Measurements from ENCODE around the gene MRC2.

Gene MRC2

DNA sequence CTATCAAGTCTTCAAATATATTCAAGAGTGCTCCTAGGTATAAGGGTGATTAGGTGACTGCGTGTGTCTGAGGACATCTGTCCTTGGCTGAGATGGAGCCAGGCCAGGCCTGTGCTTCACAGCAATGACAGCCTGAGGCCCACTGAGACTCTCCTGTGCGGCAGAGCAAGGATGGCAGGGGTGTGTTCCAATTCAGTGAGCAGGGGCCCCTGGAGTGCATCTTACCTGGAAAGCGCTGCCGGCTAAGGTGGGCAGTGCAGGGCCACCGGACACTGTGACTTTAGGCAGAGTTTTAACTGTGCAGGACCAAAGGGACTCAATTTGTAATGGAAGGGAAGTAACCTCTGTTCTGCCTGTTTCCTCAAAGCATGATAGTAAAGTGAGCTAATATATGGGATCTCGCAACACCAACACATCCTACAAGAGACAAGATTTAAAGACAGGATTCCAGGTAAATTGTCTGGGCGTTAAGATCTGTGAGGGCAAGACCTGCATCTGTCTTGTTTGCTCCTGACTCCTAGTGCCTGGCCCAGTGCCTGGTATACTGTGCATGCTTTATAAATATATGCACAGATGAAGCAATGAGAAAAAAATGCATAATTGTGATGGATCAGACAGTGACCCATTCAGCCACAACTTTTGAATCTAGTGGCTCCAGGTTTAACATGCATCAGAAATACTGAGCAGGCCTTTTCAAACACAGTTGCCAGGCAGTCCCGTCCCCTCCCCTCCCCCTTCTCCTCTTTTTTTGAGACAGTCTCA is 86.7 kb downstream of the MRC2 start:
- no peak overlapping the region for H3K4me3 ChIP-seq (ENCODE audit: low read depth, low read length)
- H3K27me3 ChIP-seq, result no peaks in the 10 kb centered on the region
- DNase-seq, result no peak
- H3K9me3 ChIP-seq, result no peaks in the 10 kb centered on the region
- H3K4me1 ChIP-seq, result peaks cover 9% of the 10 kb centered on the region
- no peaks in the 10 kb centered on the region for H3K36me3 ChIP-seq
- TF ChIP-seq, protein P1, sequence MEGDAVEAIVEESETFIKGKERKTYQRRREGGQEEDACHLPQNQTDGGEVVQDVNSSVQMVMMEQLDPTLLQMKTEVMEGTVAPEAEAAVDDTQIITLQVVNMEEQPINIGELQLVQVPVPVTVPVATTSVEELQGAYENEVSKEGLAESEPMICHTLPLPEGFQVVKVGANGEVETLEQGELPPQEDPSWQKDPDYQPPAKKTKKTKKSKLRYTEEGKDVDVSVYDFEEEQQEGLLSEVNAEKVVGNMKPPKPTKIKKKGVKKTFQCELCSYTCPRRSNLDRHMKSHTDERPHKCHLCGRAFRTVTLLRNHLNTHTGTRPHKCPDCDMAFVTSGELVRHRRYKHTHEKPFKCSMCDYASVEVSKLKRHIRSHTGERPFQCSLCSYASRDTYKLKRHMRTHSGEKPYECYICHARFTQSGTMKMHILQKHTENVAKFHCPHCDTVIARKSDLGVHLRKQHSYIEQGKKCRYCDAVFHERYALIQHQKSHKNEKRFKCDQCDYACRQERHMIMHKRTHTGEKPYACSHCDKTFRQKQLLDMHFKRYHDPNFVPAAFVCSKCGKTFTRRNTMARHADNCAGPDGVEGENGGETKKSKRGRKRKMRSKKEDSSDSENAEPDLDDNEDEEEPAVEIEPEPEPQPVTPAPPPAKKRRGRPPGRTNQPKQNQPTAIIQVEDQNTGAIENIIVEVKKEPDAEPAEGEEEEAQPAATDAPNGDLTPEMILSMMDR (IDR thresholded peaks at IDR 0.05; ENCODE audit: low read depth, low read length), result no peak

GRCh38 chr17:62715882-62716390 is 88.5 kb downstream of the MRC2 start:
- H3K4me3 ChIP-seq (ENCODE audit: low read depth, low read length), result no peak overlapping the region
- H3K9me3 ChIP-seq, result no peaks in the 10 kb centered on the region
- H3K4me1 ChIP-seq, result peaks cover 9% of the 10 kb centered on the region
- TF ChIP-seq, protein P1 (IDR thresholded peaks at IDR 0.05; ENCODE audit: low read depth, low read length), result no peak
- no peaks in the 10 kb centered on the region for H3K27me3 ChIP-seq
- H3K36me3 ChIP-seq, result no peaks in the 10 kb centered on the region
- DNase-seq, result no peak

GRCh38 chr17:62716834-62717588 is 89.5 kb downstream of the MRC2 start:
- H3K27me3 ChIP-seq, result no peaks in the 10 kb centered on the region
- H3K9me3 ChIP-seq, result no peaks in the 10 kb centered on the region
- H3K4me1 ChIP-seq, result peaks cover 9% of the 10 kb centered on the region
- H3K4me3 ChIP-seq (ENCODE audit: low read depth, low read length), result no peak overlapping the region
- no peaks in the 10 kb centered on the region for H3K36me3 ChIP-seq
- TF ChIP-seq, protein P1 (IDR thresholded peaks at IDR 0.05; ENCODE audit: low read depth, low read length), result no peak
- no peak for DNase-seq

- Histone ChIP-seq H3K4me1 (peaks cover 9% of the 10 kb centered on the region), H3K36me3 (no peaks in the 10 kb centered on the region), H3K4me3 (ENCODE audit: low read depth, low read length) (no peak overlapping the region), H3K9me3 (no peaks in the 10 kb centered on the region), H3K27me3 (no peaks in the 10 kb centered on the region)
- no peak for DNase-seq
- TF ChIP-seq, protein P1 (IDR thresholded peaks at IDR 0.05; ENCODE audit: low read depth, low read length), result no peak
Measured at GRCh38 chr17:62717589-62717855, 90.1 kb downstream of the MRC2 start.

GRCh38 chr17:62717889-62718288 is 90.4 kb downstream of the MRC2 start:
- Histone ChIP-seq H3K9me3 (no peaks in the 10 kb centered on the region), H3K36me3 (no peaks in the 10 kb centered on the region), H3K27me3 (no peaks in the 10 kb centered on the region), H3K4me3 (ENCODE audit: low read depth, low read length) (no peak overlapping the region), H3K4me1 (peaks cover 9% of the 10 kb centered on the region)
- no peak for DNase-seq
- TF ChIP-seq, protein P1 (IDR thresholded peaks at IDR 0.05; ENCODE audit: low read depth, low read length), result no peak

DNA sequence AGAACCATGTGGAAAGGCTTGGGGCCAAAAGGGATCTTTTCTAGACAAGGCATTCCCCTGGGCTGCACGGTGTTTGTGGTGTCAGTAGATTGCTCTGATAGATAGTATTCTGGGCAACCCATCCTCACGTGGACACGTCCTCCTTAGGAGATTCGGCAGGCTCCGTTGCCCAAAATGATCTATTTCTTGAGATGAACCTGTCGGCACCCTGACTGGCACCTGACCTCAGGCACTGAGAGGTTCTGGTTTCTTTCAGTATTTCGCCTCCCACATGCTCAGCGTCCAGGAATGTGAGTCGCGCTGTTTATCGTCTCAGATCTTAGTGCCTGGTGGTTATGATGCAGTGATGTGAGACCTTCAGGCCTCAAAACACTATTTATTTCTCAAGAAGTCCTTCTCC is 91.0 kb downstream of the MRC2 start:
- Histone ChIP-seq H3K27me3 (no peaks in the 10 kb centered on the region), H3K9me3 (no peaks in the 10 kb centered on the region), H3K4me1 (peaks cover 12% of the 10 kb centered on the region), H3K36me3 (no peaks in the 10 kb centered on the region), H3K4me3 (ENCODE audit: low read depth, low read length) (no peak overlapping the region)
- DNase-seq, result peak; percentile 35
- TF ChIP-seq, protein P1 (IDR thresholded peaks at IDR 0.05; ENCODE audit: low read depth, low read length), result no peak

All from BE2C (cell line).